Measurements from ENCODE around the gene MYH9.

MYH9 gene

DNA sequence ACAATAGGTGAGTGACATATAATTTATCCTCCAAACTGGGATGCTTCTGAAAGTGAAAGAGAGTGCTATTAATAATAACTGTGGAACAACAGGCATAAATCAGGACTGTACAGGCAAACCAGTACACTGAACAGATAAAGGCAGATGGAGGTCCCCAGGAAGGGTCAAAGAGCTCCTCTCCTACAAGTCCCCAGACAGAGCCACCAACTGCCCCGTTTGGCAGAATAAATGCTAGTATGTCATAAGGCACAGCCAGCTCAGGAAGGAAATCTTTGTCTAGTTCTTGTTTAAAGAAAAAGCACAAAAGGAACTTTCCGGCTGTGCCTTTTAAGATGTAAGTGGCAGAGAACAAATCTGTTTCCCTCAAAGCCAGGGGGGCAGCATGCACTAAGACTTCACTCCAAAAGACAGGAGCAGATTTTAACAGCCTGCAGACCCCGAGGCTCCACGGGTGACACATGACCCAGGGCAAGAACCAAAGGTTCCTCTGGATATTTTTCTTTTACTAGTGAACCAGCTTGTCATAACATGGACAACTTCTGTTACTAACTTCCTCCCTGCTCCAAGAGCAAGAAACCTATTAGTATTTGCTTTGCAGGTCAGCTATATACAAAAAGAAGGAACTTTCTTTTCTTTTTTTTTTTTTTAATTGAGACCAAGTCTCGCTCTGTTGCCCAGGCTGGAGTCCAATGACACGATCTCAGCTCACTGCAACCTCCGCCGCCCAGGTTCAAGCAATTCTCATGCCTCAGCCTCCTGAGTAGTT lies 50.2 kb downstream of the MYH9 start:
- Histone ChIP-seq H3K4me3 (ENCODE audit: low read depth, low read length) (no peak overlapping the region), H3K4me1 (ENCODE audit: control insufficient read depth, insufficient read depth, low read length) (peaks cover 8% of the 10 kb centered on the region), H3K27ac (ENCODE audit: extremely low read depth, low read depth, low read length) (no peak overlapping the region), H3K9me3 (ENCODE audit: control insufficient read depth, insufficient read depth, low read depth, low read length) (no peaks in the 10 kb centered on the region), H3K36me3 (ENCODE audit: control insufficient read depth in 2 of 2, insufficient read depth in 1 of 2, low read length in 2 of 2) (peaks cover 26 to 92% of the 10 kb centered on the region in 2 experiments)
- CTCF ChIA-PET = interaction anchor here (0.6 to 1.2 kb wide), 4 partner anchors 24 to 138 kb away, joined by 3 to 4 read pairs (median 3); no protein-coding TSS in a partner anchor
- TF ChIP-seq IKZF3 (tag by site-specific recombination; IDR thresholded peaks at IDR 0.05) (no peak), ZBTB7A (tag by site-specific recombination; IDR thresholded peaks at IDR 0.05; ENCODE audit: low read depth) (no peak), ZNF600 (tag by site-specific recombination; IDR thresholded peaks at IDR 0.05) (no peak), ZNF394 (tag by site-specific recombination; IDR thresholded peaks at IDR 0.05; ENCODE audit: borderline replicate concordance) (no peak)
- POLR2A ChIA-PET = interaction anchor here (0.7 to 1.7 kb wide), 3 partner anchors 13 to 51 kb away, joined by 3 to 6 read pairs (median 3); partner anchors contain the start of gene MYH9

DNA sequence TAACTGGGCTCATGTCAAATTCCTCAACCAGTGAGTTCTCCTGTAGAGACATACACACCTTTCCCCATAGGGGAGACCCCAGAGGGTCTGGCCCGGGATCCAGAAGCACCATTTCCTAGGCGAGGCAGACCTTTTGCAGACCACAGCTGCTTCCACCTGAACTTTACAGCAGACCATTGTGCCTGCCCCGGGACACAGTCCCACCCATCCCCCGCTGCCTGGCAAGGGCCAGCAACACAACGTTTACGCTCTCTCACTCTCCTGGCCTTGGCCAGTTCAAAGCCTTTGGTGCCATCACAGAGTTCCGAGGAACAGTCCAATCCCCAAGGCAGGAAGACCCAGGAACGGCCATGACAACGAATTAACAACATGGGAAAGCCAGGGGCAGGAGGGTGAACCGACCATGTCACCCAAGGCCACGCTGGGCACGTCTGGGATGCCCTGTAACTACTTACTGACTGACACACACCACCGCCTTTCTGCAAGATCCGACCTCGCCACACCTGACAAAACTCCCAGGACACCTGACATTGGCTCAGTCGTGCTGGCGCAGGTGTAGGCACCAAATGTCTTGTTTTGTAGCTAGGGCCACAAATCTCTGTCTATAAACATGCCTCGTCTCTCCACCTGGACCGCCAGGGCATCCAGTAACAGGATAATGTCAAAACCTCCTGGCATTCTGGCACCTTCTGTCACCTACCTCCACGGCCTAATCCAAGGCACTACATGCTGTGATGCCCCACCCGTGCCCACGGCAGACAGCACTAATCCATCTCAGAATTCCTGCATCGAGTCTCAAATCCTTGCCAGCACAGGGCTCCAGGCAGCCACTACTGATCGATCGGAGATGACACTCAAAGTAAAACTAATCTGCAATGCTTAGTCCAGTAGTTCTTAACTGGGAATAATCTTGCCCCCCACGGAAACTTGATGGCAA lies 51.3 kb downstream of the MYH9 start:
- H3K4me1 ChIP-seq (ENCODE audit: control insufficient read depth, insufficient read depth, low read length) = peaks cover 19% of the 10 kb centered on the region
- ChIA-PET CTCF (interaction anchor here (0.6 to 5.7 kb wide), 4 partner anchors 29 to 139 kb away, joined by 3 to 57 read pairs (median 3); no protein-coding TSS in a partner anchor), POLR2A (interaction anchor here (0.7 to 1.7 kb wide), 3 partner anchors 14 to 52 kb away, joined by 3 to 6 read pairs (median 3); partner anchors contain the start of gene MYH9)
- no peak for TF ChIP-seq KLF8 (tag by site-specific recombination; IDR thresholded peaks at IDR 0.05)
- TF ChIP-seq ZNF23 (tag by site-specific recombination; IDR thresholded peaks at IDR 0.05; ENCODE audit: borderline replicate concordance) = peak; percentile 99
- TF ChIP-seq ZBTB17 (tag by site-specific recombination; IDR thresholded peaks at IDR 0.05) = peak; percentile 85
- H3K36me3 ChIP-seq (ENCODE audit: control insufficient read depth in 2 of 2, insufficient read depth in 1 of 2, low read length in 2 of 2) = peaks cover 26 to 82% of the 10 kb centered on the region in 2 experiments
- H3K27ac ChIP-seq (ENCODE audit: extremely low read depth, low read depth, low read length) = no peak overlapping the region
- H3K4me3 ChIP-seq (ENCODE audit: low read depth, low read length) = no peak overlapping the region
- no peaks in the 10 kb centered on the region for H3K9me3 ChIP-seq (ENCODE audit: control insufficient read depth, insufficient read depth, low read depth, low read length)

DNA sequence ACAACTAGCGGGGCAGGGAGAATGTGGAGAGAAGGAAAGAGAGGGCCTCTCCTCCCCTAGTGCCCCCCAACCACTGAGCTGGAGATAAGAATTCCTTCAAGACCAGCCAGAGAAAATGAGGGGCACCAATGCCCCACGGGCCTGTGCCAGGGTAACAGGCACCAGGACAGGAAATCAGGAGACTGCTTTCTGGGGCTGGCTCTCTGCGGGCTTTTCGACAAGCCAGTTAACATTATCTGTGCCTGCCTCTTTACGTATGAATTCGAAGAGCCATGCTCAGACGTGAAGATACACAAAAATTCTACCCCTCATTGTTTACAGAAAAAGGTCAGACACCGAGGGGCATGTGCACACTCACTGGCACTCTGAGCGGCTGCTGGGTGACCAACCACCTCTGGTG lies 52.1 kb downstream of the MYH9 start:
- H3K4me3 ChIP-seq (ENCODE audit: low read depth, low read length) = no peak overlapping the region
- peaks cover 20 to 79% of the 10 kb centered on the region in 2 experiments for H3K36me3 ChIP-seq (ENCODE audit: control insufficient read depth in 2 of 2, insufficient read depth in 1 of 2, low read length in 2 of 2)
- POLR2A ChIA-PET = interaction anchor here (0.7 to 1.2 kb wide), 2 partner anchors 8 to 53 kb away, joined by 3 to 6 read pairs; partner anchors contain the start of gene MYH9
- peaks cover 27% of the 10 kb centered on the region for H3K4me1 ChIP-seq (ENCODE audit: control insufficient read depth, insufficient read depth, low read length)
- TF ChIP-seq HOXD13 (CRISPR knock-in tag; IDR thresholded peaks at IDR 0.05; ENCODE audit: borderline replicate concordance) = no peak
- no peak for TF ChIP-seq ZNF600 (tag by site-specific recombination; IDR thresholded peaks at IDR 0.05)
- H3K9me3 ChIP-seq (ENCODE audit: control insufficient read depth, insufficient read depth, low read depth, low read length) = no peaks in the 10 kb centered on the region
- H3K27ac ChIP-seq (ENCODE audit: extremely low read depth, low read depth, low read length) = peak overlapping the region; percentile 26; the same call in 1 of the 2 replicates
- CTCF ChIA-PET = interaction anchor here (0.6 to 5.7 kb wide), 4 partner anchors 16 to 133 kb away, joined by 3 to 57 read pairs (median 5); no protein-coding TSS in a partner anchor

DNA sequence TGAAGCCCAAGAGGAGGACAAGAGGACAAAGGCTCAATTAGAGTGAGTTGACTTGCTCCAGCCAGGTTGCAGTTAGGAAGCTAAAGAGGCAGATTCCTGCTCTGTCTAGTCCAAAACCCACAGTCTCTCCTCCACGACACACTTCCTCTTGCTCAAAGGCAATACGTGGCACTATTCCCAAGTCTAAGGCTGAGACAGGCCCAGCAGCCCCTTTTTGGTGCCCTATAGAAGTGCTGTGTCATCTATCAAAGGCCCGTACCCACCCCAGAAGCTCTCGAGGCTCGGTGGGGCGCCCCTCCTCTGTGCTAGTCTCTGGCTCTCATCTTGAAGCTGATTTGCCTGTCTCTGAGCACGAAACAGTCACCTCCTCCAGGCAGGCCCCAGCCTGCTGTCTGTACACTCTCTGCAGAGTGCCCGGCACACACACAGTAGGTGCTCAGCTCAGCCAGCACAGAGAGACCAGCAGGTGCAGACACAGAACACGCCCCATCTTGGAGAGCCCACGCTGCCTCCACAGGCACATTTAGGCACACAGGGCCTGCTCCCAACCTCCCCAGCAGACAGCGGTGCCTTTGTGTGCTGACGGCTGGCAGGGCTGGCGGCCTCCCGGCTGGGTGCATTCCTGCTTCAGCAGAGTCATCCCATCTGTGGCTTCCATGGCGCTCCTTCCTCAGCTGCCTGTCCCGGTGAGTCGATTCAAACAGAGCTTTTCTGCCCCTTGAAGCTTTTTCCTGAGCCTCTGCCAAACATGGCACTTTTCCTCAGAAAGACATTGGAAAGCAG lies 52.8 kb downstream of the MYH9 start:
- TF ChIP-seq GLIS1 (tag by site-specific recombination; IDR thresholded peaks at IDR 0.05) = peak; percentile 87
- peak; percentile 55; the same call in 1 of the 2 replicates for TF ChIP-seq ZNF600 (tag by site-specific recombination; IDR thresholded peaks at IDR 0.05)
- 0 out of 2 replicates have a peak, but pooled peaks have one; percentile 22 for TF ChIP-seq OSR2 (tag by site-specific recombination; IDR thresholded peaks at IDR 0.05)
- TF ChIP-seq ZIC2 (tag by site-specific recombination; IDR thresholded peaks at IDR 0.05) = peak; percentile 81; the same call in 1 of the 2 replicates
- TF ChIP-seq SCRT1 (tag by site-specific recombination; IDR thresholded peaks at IDR 0.05; ENCODE audit: borderline replicate concordance) = peak; percentile 48; the same call in 1 of the 2 replicates
- TF ChIP-seq ZNF274 (IDR thresholded peaks at IDR 0.05; ENCODE audit: low read length) = no peak
- TF ChIP-seq ZNF274 (tag by site-specific recombination; IDR thresholded peaks at IDR 0.05; ENCODE audit: borderline replicate concordance) = no peak
- TF ChIP-seq TSHZ1 (tag by site-specific recombination; IDR thresholded peaks at IDR 0.05; ENCODE audit: borderline replicate concordance) = no peak
- H3K4me1 ChIP-seq (ENCODE audit: control insufficient read depth, insufficient read depth, low read length) = peaks cover 30% of the 10 kb centered on the region
- CTCF ChIA-PET = interaction anchor here (0.6 to 5.7 kb wide), 7 partner anchors 9 to 134 kb away, joined by 3 to 57 read pairs (median 4); no protein-coding TSS in a partner anchor
- peak overlapping the region; percentile 26; the same call in 1 of the 2 replicates for H3K27ac ChIP-seq (ENCODE audit: extremely low read depth, low read depth, low read length)
- no peaks in the 10 kb centered on the region for H3K9me3 ChIP-seq (ENCODE audit: control insufficient read depth, insufficient read depth, low read depth, low read length)
- POLR2A ChIA-PET = interaction anchor here (0.7 to 1.2 kb wide), 2 partner anchors 9 to 53 kb away, joined by 3 to 6 read pairs; partner anchors contain the start of gene MYH9
- no peak overlapping the region for H3K4me3 ChIP-seq (ENCODE audit: low read depth, low read length)
- H3K36me3 ChIP-seq (ENCODE audit: control insufficient read depth in 2 of 2, insufficient read depth in 1 of 2, low read length in 2 of 2) = peaks cover 13 to 78% of the 10 kb centered on the region in 2 experiments

Measured in HEK293 (cell line).